GM19328 (cell line): ENCODE data around the gene CAPN15.

ENCODE experiments used
- ATAC-seq: cut with Tn5 transposase; IDR thresholded peaks from one replicate; pipeline ENCODE4 v1.9.1; 2021; ENCODE audit warnings: mild to moderate bottlenecking, moderate library complexity; ENCODE audit not compliant: unreplicated experiment

The CAPN15 gene

GRCh38 chr16:540645-541340 is 13.3 kb downstream of the CAPN15 start:
- no peak for ATAC-seq

- ATAC-seq = no peak
Measured at GRCh38 chr16:543301-544164, 16.0 kb downstream of the CAPN15 start.

- no peak for ATAC-seq
Measured at GRCh38 chr16:544517-544916, 17.0 kb downstream of the CAPN15 start.

DNA sequence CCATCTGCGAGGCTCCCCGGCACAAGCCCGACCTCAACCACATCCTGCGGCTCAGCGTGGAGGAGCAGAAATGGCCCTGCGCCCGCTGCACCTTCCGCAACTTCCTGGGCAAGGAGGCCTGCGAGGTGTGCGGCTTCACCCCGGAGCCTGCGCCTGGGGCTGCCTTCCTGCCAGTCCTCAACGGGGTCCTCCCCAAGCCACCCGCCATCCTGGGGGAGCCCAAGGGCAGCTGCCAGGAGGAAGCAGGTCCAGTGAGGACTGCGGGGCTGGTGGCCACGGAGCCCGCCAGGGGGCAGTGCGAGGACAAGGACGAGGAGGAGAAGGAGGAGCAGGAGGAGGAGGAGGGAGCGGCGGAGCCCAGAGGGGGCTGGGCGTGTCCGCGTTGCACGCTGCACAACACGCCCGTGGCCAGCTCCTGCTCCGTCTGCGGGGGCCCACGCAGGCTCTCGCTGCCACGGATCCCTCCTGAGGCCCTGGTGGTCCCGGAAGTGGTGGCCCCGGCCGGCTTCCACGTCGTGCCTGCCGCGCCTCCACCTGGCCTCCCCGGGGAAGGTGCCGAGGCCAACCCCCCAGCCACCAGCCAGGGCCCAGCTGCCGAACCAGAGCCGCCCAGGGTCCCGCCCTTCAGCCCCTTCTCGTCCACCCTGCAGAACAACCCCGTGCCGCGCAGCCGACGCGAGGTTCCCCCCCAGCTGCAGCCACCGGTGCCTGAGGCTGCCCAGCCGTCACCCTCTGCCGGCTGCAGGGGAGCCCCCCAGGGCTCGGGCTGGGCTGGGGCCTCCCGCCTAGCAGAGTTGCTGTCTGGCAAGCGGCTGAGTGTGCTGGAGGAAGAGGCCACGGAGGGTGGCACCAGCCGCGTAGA is 19.6 kb downstream of the CAPN15 start:
- no peak for ATAC-seq

DNA sequence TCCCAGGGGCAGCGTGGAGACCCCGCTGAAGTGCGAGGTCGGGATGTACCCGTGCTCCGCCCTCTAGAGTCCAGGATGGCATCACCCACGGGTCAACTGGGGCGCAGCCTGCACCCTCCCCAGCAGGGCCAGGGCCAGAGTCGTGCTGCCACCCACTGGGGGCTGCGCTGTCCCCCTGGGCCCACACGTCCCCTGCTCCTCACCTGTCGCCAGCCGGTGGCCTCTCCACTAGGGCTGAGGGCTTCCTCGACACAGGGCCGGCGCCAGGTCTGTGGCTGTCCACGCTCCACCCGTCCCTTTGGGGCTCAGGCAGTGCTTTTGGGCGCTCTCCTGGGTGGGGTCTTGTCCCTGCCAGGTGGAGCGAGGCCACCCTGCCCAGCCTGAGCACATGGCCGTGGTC is 21.1 kb downstream of the CAPN15 start:
- no peak for ATAC-seq

GRCh38 chr16:549544-550263 is 22.2 kb downstream of the CAPN15 start:
- ATAC-seq = no peak

GRCh38 chr16:551210-551609 is 23.7 kb downstream of the CAPN15 start:
- ATAC-seq = no peak

DNA sequence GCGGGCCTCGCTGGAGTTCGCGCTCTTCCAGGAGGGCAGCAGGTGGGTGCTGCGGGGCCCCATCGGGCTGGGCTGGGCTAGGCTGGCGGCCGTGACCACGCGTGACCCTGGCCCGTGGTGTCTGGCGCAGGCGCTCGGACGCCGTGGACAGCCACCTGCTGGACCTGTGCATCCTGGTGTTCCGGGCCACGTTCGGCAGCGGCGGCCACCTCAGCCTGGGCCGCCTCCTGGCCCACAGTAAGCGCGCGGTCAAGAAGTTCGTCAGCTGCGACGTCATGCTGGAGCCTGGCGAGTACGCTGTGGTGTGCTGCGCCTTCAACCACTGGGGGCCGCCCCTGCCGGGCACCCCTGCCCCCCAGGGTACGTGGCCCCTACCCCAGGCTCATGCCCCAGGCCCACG is 24.7 kb downstream of the CAPN15 start:
- ATAC-seq = no peak

GRCh38 chr16:553601-554296 is 26.2 kb downstream of the CAPN15 start:
- ATAC-seq = no peak

DNA sequence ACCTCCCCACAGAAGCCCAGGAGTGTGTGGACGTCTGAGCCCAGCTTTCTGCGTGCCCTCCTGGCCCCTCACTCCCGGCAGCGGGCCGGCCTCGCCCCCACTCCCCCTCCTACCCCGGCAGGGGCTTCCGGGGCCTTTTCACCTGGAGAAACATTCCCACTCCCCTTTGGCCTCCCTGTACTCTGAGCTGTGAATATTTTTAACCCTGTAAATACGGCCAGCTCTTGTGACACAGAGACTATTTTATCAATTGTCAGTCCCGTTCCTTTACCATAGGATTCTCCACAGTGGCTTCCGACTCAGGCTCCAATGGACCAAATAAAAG is 26.7 kb downstream of the CAPN15 start:
- no peak for ATAC-seq

- ATAC-seq = no peak
Measured at GRCh38 chr16:554640-555365, 27.3 kb downstream of the CAPN15 start.

DNA sequence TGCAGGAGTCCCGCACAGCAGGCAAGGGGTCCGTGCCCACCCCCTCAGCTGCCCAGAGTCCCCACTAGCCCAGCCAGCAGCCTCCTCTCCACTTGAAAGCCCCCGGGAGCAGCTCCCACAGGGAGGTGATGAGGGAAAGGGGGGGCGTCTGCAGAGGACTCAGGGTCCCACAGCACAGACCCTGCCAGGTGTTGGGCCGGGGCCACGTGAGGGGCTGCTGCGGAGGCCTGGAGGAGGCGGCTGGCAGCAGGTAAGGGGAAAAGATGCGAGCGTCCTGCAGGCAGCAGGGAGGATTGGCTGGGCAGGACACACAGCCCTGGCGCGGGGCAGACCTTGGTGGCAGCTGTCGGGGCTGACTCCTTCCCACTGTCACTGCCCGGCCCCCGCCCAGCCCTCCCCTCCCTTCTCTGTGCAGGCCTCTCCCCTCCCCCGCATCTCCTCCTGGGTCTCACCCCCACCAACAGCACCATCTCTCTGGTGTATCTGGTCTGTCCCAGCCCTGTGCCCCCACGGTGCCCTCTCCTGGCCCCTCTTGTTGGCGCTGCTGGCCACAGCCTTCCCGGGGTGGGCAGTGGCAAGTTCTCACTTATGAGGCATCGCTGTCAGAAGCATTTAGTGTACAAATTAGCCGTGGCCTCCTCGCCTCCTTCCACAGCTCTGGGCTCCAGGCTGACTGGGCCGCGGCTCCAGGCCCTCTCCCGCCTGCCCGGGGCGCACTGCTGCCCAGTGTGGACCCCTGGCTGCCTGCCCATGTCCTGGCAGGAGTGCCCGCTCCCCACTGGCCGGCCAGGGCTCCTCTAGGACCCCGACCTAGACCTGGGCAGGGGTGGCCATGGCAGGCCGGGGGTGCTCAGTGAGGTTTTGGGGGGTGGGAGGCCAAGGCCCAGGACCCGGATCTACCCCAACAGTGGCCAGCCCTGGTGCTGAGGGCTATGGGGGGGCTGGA is 28.3 kb downstream of the CAPN15 start:
- no peak for ATAC-seq

GRCh38 chr16:556474-557173 is 29.1 kb downstream of the CAPN15 start:
- no peak for ATAC-seq

DNA sequence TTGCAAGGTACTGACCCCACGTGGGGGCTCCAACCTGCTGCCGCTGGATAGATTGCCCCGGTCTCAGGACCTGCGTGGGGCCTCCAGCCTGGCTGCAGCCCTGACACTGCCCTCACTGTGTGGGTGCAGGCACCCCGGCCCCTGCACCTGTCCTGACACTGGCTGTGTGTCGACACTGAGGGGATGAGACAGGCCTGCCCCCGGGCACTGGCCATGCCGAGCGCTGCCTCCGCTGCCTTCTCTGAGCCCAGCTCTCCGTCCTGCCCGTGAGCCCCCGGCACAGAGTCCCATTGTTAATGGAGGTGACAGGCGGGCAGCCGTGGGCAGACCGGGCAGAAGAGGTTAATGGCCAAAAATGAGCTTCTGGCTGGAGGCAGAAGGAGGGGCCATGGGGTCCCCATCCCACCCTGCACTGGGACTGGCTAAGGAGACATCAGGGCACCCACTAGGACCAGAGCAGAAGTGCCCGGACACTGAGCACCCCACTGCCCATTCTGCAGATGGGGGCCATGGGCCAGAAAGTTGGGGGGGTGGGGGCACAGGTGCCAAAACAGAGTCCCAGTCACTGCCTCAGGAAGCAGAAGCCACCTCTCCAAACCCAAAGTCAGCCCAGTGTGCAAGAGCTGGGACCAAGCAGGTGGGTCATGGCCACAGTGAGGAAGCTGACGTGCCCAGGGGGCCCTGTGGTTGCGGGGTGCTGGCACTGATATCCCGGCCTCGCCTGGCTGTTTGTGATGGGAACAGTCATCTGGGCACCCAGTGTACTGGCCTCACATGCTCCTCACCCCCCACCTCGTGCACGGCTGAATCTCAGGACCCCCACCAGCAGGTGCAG is 30.2 kb downstream of the CAPN15 start:
- no peak for ATAC-seq

- ATAC-seq = no peak
Measured at GRCh38 chr16:558298-559020, 30.9 kb downstream of the CAPN15 start.

- no peak for ATAC-seq
Measured at GRCh38 chr16:559021-559380, 31.5 kb downstream of the CAPN15 start.
